Ishikawa (cell line): ENCODE measurements around the gene PATJ.

Source experiments
- CEBPB ChIP-seq: IDR thresholded peaks from 2 replicates; pipeline ENCODE4 v1.6.1; 2012
- CREB1 ChIP-seq: IDR thresholded peaks from 2 replicates; pipeline ENCODE4 v1.6.1; 2012; ENCODE audit warnings: low read depth
- EGR1 ChIP-seq: IDR thresholded peaks from 2 replicates; pipeline ENCODE4 v1.6.1; 2012
- EP300 ChIP-seq: IDR thresholded peaks from 2 replicates; pipeline ENCODE4 v1.6.1; 2012; ENCODE audit warnings: borderline replicate concordance
- FOXM1 ChIP-seq: IDR thresholded peaks from 2 replicates; pipeline ENCODE4 v1.6.1; 2012; ENCODE audit warnings: low read depth, borderline replicate concordance
- MAX ChIP-seq: IDR thresholded peaks from 2 replicates; pipeline ENCODE4 v1.6.1; 2012
- NFIC ChIP-seq: IDR thresholded peaks from 2 replicates; pipeline ENCODE4 v1.6.1; 2012
- RAD21 ChIP-seq: IDR thresholded peaks from 2 replicates; pipeline ENCODE4 v1.6.1; 2012; ENCODE audit warnings: low read depth
- TAF1 ChIP-seq: IDR thresholded peaks from 2 replicates; pipeline ENCODE4 v1.6.1; 2012; ENCODE audit warnings: low read depth, mild to moderate bottlenecking
- TCF12 ChIP-seq: IDR thresholded peaks from 2 replicates; pipeline ENCODE4 v1.6.1; 2012; ENCODE audit warnings: low read depth
- TEAD4 ChIP-seq: IDR thresholded peaks from 2 replicates; pipeline ENCODE4 v1.6.1; 2012
- USF1 ChIP-seq: IDR thresholded peaks from 2 replicates; pipeline ENCODE4 v1.6.1; 2012
- YY1 ChIP-seq: IDR thresholded peaks from 2 replicates; pipeline ENCODE4 v1.6.1; 2012; ENCODE audit warnings: low read depth
- TF ChIP-seq, protein P1 (sequence below): IDR thresholded peaks from 2 replicates; pipeline ENCODE4 v1.6.1; 2012; ENCODE audit warnings: low read depth, mild to moderate bottlenecking

PATJ gene

DNA sequence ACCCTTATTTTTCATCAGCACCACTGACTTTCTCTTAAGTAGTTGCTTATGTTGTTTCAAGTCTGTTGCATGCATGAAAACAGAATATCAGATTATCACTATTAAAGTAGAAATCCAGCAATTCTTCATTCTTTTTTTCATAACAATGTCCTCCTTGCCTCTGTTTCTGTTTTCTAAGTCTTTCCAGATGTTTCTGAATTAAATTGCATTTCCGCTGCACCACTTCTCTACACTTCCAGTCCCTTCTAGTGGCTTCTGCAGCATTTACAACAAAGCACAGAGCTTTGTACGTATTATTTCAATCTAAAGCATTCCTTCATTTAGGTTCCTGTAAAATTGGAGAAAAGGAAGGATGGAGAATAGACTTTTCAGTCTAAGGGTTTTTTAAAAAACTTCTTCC is 42.4 kb downstream of the PATJ start:
- TF ChIP-seq NFIC (no peak), USF1 (no peak)

GRCh38 chr1:61790837-61791236 is 48.6 kb downstream of the PATJ start:
- TF ChIP-seq EGR1 (no peak), USF1 (no peak), EP300 (no peak), NFIC (no peak), TEAD4 (no peak), TAF1 (no peak), CEBPB (no peak)
- TF ChIP-seq, protein P1, sequence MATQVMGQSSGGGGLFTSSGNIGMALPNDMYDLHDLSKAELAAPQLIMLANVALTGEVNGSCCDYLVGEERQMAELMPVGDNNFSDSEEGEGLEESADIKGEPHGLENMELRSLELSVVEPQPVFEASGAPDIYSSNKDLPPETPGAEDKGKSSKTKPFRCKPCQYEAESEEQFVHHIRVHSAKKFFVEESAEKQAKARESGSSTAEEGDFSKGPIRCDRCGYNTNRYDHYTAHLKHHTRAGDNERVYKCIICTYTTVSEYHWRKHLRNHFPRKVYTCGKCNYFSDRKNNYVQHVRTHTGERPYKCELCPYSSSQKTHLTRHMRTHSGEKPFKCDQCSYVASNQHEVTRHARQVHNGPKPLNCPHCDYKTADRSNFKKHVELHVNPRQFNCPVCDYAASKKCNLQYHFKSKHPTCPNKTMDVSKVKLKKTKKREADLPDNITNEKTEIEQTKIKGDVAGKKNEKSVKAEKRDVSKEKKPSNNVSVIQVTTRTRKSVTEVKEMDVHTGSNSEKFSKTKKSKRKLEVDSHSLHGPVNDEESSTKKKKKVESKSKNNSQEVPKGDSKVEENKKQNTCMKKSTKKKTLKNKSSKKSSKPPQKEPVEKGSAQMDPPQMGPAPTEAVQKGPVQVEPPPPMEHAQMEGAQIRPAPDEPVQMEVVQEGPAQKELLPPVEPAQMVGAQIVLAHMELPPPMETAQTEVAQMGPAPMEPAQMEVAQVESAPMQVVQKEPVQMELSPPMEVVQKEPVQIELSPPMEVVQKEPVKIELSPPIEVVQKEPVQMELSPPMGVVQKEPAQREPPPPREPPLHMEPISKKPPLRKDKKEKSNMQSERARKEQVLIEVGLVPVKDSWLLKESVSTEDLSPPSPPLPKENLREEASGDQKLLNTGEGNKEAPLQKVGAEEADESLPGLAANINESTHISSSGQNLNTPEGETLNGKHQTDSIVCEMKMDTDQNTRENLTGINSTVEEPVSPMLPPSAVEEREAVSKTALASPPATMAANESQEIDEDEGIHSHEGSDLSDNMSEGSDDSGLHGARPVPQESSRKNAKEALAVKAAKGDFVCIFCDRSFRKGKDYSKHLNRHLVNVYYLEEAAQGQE = no peak

GRCh38 chr1:61797045-61797755 is 54.9 kb downstream of the PATJ start:
- TF ChIP-seq CREB1 = no peak
- no peak for TF ChIP-seq EGR1
- TF ChIP-seq MAX = no peak
- TF ChIP-seq RAD21 = no peak
- TF ChIP-seq FOXM1 = no peak
- no peak for TF ChIP-seq NFIC
- TF ChIP-seq YY1 = no peak
- TF ChIP-seq TAF1 = no peak
- no peak for TF ChIP-seq TCF12

GRCh38 chr1:61807606-61808140 is 65.4 kb downstream of the PATJ start:
- TF ChIP-seq MAX (no peak), TEAD4 (no peak), FOXM1 (no peak), EP300 (no peak), TAF1 (no peak), CREB1 (no peak), CEBPB (no peak), TCF12 (no peak), USF1 (no peak), EGR1 (no peak), NFIC (no peak)

DNA sequence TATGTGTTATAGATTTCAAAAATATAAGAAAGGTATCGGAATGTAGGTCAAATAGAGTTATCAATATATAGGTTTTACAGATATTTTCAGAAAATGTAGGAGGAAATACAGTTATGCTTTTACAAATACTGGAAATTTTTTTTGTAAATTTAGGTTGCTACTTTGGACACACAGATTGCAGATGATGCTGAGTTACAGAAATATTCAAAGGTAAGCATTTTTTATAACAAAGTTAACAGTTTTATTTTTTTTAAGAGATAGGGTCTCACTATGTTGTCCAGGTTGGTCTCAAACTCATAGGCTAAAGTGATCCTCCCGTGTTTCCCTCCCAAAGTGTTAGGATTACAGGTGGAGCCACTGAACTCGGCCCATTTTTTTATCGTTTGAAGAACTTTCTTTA is 66.0 kb downstream of the PATJ start:
- TF ChIP-seq EP300 = no peak

GRCh38 chr1:61808968-61809367 is 66.7 kb downstream of the PATJ start:
- TF ChIP-seq FOXM1 = no peak
- TF ChIP-seq CEBPB = no peak
- no peak for TF ChIP-seq EGR1
- TF ChIP-seq NFIC = peak; percentile 74

GRCh38 chr1:61812916-61813315 is 70.6 kb downstream of the PATJ start:
- TF ChIP-seq RAD21 (no peak), NFIC (no peak), TEAD4 (no peak), FOXM1 (no peak), CREB1 (no peak)
- TF ChIP-seq, protein P1 = no peak
